Skin epidermis (tissue), 12 donors: ENCODE results near the gene TREML2.
A peak's percentile ranks its signal among the peaks of the same experiment; 100 is the strongest.

Experiments used
- H3K27ac ChIP-seq, 21 experiments: fragments of 200-600 bp; sonication (generic) in 11 of 21; one replicate each; pipeline ENCODE4 v1.5.0; 2020; ENCODE audit warnings: mild to moderate bottlenecking in 3 of 21, inconsistent platforms in 2 of 21, moderate library complexity in 2 of 21
- H3K4me3 ChIP-seq, 7 experiments: fragments of 200-600 bp; sonication (generic) in 2 of 7; one replicate each; pipeline ENCODE4 v1.5.0; 2020; ENCODE audit warnings: inconsistent platforms in 2 of 7, mild to moderate bottlenecking in 2 of 7, moderate library complexity in 1 of 7

Gene TREML2

DNA sequence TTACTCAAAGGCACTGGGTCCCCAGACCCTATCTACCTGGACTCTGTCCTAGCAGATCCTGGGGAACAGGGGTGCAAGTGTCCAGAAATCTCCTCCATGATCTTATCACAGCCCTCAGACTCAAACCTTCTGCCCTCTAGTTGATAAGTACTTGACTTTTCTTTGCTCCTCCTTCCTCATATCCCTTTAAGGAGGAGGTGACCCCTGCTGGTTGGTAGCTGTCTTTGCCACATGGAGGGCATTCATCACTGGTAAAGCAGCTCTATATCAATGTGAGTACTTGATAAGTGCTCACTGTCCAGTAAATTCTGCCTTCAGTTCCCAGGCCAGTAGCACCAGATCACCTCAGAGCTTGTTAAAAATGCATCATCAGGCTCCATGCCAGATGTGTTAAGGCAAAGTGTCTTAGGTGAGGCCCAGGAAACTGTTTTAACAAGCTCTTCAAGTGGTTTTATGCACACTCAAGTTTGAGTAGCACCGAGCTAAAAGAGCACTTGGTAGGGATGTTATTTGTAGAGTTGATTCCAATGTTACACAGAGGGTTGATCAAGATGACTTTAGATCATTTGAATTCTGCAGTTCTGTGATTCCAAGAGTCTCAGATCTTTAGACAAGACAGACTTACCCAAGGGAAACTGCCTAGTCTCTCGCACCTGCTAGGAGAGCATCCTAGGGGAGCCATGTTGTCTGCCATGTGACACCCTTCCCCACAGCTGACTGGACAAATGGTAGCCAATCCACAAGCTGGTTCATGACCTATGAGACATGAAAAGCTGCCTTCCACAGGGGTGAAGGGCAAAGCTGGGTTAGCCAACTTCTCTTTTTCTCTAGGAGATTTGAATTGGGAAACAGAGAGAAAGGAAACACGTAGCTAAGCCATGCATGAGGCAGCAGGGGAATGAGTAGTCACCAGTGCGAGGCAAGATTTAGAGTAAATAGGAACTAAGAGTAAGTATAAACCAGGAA lies 18.6 kb downstream of the TREML2 start:
- peak overlapping the region in 2 of 21 experiments; percentile 8 to 20 for H3K27ac ChIP-seq
- H3K4me3 ChIP-seq, result no peak overlapping the region

DNA sequence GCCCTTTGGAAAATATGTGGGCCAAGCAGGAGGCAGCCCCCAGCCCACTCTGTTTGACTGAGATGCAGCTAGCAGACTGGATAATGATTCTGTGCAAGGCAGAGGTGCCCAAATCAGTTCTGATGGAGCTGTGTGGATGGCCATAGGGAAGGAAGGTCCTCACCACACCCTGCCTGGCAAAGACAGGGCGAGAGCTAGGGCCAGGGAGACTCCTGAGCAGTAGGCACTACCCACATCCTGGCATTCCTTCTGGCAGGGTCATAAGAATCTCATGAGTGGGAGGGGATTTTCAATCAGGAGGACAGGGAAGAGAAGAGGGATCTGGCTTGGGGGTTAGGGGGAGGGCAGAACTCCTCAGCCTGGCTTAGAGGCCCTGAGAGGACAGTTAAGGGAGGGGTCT lies 19.4 kb downstream of the TREML2 start:
- no peak overlapping the region for H3K27ac ChIP-seq
- no peak overlapping the region for H3K4me3 ChIP-seq

DNA sequence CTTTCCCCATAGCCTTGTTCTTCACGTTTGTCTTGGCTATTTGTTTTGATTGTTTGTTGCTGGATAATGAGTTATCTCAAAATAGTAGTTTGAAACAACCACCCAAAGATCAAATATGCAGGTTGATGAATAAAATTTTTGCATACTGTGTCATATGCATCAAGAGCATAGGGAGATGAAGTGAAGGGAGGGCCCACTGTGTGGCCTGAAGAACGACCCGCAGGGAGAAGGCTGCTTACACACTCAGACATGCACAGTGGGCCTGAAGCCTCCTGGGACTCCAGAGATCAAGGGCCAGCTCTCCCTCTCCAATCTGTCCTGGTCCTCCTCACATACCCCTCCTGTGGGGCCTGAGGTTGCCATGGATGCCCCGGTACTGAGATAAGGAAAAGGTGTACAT lies 21.8 kb downstream of the TREML2 start:
- Histone ChIP-seq H3K4me3 (no peak overlapping the region), H3K27ac (no peak overlapping the region)

GRCh38 chr6:41177695-41178094 lies 23.3 kb downstream of the TREML2 start:
- no peak overlapping the region for H3K27ac ChIP-seq
- no peak overlapping the region for H3K4me3 ChIP-seq

GRCh38 chr6:41177287-41177686 lies 23.7 kb downstream of the TREML2 start:
- Histone ChIP-seq H3K27ac (no peak overlapping the region), H3K4me3 (no peak overlapping the region)

- Histone ChIP-seq H3K27ac (no peak overlapping the region), H3K4me3 (no peak overlapping the region)
Observed at GRCh38 chr6:41176189-41176588, 24.8 kb downstream of the TREML2 start.

- Histone ChIP-seq H3K4me3 (no peak overlapping the region), H3K27ac (no peak overlapping the region)
Observed at GRCh38 chr6:41175084-41175483, 25.9 kb downstream of the TREML2 start.

- H3K4me3 ChIP-seq, result no peak overlapping the region
- no peak overlapping the region for H3K27ac ChIP-seq
Observed at GRCh38 chr6:41174610-41175009, 26.3 kb downstream of the TREML2 start.

DNA sequence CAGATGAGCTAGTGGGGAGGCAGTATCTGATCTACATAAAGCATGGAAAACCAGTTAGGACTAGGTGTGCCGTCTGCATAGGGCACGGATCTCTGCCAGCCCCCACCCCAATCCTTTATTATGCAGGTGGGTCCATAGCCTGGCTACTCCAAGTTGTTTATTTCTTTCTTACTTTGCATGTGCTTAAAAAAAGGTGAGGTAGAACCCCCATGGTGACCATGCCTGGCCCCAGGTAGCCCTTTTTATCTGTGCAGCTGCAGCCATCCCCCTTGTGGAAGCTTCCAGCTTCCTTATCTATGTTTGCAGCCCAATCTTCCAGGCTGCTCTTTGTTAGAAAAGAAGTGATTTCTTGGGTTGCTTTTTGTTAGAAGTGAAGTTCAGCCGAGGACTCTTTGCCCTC lies 29.0 kb downstream of the TREML2 start:
- Histone ChIP-seq H3K4me3 (no peak overlapping the region), H3K27ac (no peak overlapping the region)

GRCh38 chr6:41170547-41171160 lies 30.3 kb downstream of the TREML2 start:
- H3K4me3 ChIP-seq, result no peak overlapping the region
- H3K27ac ChIP-seq, result no peak overlapping the region

- Histone ChIP-seq H3K4me3 (no peak overlapping the region), H3K27ac (no peak overlapping the region)
Observed at GRCh38 chr6:41167173-41167963, 33.6 kb downstream of the TREML2 start.

DNA sequence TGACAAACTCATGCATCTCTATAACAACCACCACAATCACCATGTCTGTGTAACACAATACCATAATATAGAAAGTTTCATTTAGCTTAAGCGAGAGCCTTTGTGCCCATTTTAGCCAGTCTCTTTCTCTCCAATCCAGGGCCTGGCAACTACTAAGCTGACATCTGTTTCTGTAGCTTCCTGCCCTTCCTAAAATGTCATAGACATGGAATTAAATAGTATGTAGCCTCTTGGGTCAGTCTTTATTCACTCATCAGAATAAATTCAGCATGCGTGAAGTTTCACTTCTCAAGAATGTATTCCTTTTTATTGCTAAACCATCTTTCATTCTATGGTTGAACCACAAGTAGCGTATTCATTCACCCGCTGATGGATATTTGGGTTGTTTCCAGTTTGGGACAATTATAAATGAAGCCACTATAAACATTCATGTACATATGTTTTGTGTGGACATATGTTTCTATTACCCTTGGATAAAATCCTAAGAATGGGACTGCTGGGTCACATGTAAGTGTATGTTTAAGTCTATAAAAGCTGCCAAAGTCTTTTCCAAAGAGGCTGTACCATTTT lies 36.3 kb downstream of the TREML2 start:
- no peak overlapping the region for H3K4me3 ChIP-seq

GRCh38 chr6:41163419-41163717 lies 37.6 kb downstream of the TREML2 start:
- Histone ChIP-seq H3K27ac (no peak overlapping the region), H3K4me3 (no peak overlapping the region)

More for the DNA sequence above, 36.3 kb downstream of the TREML2 start:
- H3K27ac ChIP-seq, result no peak overlapping the region

GRCh38 chr6:41162687-41163418 lies 38.1 kb downstream of the TREML2 start, which contains the start of gene TREM2:
Gene TREM2 (minus strand): TSS chr6:41163116. CDS start chr6:41163082, 34 bp downstream.
- H3K27ac ChIP-seq, result peak within 1 kb of the TSS in 2 of 21 experiments; percentile 58

DNA sequence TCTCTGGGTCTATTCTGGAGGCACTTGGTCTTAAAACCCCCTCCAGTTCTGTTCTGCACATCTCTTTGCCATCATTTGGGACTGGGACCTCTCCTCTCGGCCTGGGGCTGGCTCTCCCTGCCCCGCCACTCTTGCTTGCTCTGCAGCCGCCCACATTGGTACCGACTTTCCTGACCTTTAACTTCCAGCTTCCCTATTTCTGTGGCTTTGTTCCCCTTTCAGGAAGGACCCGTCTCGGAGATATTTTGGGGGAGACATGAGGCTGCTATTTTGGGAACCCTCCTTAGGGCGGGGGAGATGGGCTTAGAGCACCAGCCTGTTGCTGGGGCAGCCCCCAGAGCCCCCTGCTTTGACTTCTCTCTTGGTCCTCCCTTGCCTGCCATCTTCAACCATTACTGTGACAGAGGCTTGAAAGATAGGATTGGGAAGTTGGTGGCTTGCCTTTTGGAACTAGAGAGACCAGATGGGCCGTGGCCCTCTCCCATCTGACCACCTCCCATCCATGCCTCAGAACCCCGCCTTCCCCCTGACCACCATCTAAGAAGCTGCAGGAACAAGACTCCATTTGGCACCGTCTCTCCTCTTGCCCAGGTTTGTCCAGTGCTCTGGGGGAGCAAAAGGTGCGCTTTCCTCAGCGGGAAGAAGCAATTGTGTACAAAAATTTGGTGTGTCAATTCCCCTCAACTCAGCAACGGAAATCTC lies 38.9 kb downstream of the TREML2 start:
- no peak overlapping the region for H3K4me3 ChIP-seq

More at GRCh38 chr6:41162687-41163418, 38.1 kb downstream of the TREML2 start, which contains the start of gene TREM2:
- no peak within 1 kb of the TSS for H3K4me3 ChIP-seq

GRCh38 chr6:41161380-41161779 lies 39.6 kb downstream of the TREML2 start:
- no peak overlapping the region for H3K27ac ChIP-seq
- no peak overlapping the region for H3K4me3 ChIP-seq

More for the DNA sequence above, 38.9 kb downstream of the TREML2 start:
- H3K27ac ChIP-seq, result peak overlapping the region in 2 of 21 experiments; percentile 58

DNA sequence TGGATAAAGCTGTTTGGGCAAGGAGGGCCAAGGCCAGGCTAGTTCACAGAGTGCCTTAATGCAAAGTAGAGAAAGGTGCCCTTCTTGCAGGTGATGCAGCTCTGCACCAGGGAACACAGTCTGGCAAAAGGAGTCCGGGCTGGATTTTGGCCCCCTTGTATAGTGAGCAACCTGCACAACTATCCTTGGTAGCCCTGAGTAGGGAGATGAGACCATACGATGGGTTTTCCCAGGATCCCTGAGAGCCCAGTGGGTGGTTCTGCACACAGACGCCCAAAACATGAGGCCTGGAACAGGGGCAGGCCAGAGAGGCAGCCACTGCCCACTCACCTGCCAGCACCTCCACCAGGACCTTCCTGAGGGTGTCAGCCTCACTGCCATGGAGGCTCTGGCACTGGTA lies 40.0 kb downstream of the TREML2 start:
- Histone ChIP-seq H3K27ac (no peak overlapping the region), H3K4me3 (no peak overlapping the region)

GRCh38 chr6:41159415-41160082 lies 41.4 kb downstream of the TREML2 start:
- no peak overlapping the region for H3K4me3 ChIP-seq
- no peak overlapping the region for H3K27ac ChIP-seq
